ENCODE results near the gene MTPN.

The MTPN gene

DNA sequence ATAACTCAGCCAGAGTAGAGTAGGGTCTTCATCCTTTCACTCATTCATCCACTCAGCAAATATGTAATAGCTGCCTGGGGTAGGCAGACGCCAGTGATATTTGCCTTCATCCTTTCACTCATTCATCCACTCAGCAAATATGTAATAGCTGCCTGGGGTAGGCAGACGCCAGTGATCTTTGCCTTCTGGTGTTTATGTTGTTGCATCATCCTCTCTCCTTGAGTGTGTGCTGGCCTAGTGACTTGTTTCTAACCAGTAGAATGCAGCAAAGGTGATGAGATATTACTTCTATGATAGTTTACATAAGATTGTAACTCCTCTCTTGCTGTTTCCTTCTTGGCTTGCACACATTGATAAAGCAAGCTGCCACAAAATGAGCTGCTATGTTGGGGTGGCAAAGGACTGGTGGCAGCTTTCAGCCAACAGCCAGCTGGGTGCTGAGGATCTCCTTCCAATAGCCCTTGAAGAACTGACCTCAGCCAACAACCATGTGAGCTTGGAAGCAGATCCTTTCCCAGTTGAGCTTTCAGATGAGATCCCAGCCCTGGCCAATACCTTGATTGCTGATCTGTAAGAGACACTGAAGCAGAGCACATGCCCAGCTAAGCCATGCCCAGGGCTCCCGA is 23.2 kb upstream of the MTPN start:
- DNase-seq (ENCODE audit: low read depth), result no peak
- TF ChIP-seq, protein P1, sequence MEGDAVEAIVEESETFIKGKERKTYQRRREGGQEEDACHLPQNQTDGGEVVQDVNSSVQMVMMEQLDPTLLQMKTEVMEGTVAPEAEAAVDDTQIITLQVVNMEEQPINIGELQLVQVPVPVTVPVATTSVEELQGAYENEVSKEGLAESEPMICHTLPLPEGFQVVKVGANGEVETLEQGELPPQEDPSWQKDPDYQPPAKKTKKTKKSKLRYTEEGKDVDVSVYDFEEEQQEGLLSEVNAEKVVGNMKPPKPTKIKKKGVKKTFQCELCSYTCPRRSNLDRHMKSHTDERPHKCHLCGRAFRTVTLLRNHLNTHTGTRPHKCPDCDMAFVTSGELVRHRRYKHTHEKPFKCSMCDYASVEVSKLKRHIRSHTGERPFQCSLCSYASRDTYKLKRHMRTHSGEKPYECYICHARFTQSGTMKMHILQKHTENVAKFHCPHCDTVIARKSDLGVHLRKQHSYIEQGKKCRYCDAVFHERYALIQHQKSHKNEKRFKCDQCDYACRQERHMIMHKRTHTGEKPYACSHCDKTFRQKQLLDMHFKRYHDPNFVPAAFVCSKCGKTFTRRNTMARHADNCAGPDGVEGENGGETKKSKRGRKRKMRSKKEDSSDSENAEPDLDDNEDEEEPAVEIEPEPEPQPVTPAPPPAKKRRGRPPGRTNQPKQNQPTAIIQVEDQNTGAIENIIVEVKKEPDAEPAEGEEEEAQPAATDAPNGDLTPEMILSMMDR (IDR thresholded peaks at IDR 0.05; ENCODE audit: low read length, missing control alignments), result no peak
- H3K4me3 ChIP-seq (replicated peaks; ENCODE audit: low read depth, low read length), result no peak overlapping the region

DNA sequence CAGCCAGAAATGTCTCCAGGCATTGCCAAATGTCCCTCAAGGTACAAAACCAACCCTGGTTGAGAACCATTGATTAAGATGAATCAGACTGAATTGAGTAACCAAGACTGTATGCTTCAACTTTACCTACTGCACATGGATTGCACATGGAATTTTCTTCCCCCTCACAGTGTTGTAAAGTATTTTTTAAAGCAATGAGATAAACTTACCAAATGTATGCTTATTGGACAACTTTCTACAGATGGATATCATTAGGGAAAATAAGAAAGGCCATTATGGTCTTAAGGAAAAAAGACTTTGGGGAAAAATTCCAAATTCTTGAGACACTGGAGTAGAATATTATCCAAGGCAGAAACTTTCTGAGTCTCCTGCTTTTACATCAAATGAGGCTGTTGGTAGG is 20.9 kb upstream of the MTPN start:
- TF ChIP-seq, protein P1 (IDR thresholded peaks at IDR 0.05; ENCODE audit: low read length, missing control alignments), result no peak
- no peak overlapping the region for H3K4me3 ChIP-seq (replicated peaks; ENCODE audit: low read depth, low read length)
- DNase-seq (ENCODE audit: low read depth), result no peak

DNA sequence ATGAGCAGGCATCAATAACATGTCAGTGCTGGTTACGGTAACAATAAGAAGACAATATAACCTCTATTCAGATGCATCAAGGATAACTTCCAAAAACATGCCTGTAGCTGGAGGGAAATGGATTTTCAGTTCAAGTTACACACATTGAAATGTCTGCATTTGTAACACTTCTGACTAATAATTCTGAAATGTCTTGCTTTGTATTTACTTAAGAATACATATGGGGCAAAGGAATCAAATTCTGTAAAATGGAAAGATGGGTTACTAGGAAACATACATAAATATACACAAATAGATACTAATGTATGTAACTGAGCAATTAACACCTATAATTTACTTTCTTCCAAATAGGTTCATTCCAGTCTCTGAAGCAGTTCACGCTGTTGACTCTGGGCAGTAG is 18.6 kb upstream of the MTPN start:
- DNase-seq (ENCODE audit: low read depth), result no peak

DNA sequence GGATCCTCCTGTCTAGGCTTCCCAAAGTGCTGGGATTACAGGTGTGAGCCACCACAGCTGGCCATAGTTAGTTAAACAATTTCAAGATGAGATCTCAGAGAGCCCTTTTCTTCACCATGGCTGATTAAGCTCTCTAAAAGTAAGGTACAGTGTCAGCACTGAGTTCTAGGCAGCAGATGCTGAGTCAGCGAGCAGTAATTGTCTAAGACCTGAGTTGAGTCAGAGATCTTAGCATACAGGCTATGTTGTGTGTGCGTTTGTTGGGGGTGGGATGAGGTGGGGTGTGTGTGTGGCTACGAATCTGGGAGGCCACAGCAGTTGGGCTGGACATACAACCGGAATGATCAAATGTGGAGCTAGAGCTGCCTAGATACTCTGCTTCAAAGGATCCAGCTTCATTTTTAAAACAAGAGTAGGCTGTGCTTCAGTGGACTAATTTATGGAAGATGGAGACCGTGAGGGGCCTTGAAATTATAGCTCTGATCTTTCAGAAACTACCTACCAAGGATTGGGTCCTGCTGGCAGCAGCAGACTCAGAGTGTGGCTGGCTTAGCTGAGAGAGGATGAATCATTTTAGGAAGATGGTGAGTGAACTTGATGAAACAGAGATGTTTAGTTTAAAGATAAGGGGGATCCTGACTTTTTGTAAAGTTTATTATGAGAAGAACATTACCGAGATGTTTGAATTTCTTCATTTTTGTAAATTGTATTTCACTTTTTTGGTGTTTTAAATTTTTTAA is 17.5 kb upstream of the MTPN start:
- TF ChIP-seq, protein P1 (IDR thresholded peaks at IDR 0.05; ENCODE audit: low read length, missing control alignments), result no peak
- peak; percentile 44 for DNase-seq (ENCODE audit: low read depth)
- H3K4me3 ChIP-seq (replicated peaks; ENCODE audit: low read depth, low read length), result no peak overlapping the region

More for the DNA sequence above, 18.6 kb upstream of the MTPN start:
- no peak overlapping the region for H3K4me3 ChIP-seq (replicated peaks; ENCODE audit: low read depth, low read length)
- TF ChIP-seq, protein P1 (IDR thresholded peaks at IDR 0.05; ENCODE audit: low read length, missing control alignments), result no peak

DNA sequence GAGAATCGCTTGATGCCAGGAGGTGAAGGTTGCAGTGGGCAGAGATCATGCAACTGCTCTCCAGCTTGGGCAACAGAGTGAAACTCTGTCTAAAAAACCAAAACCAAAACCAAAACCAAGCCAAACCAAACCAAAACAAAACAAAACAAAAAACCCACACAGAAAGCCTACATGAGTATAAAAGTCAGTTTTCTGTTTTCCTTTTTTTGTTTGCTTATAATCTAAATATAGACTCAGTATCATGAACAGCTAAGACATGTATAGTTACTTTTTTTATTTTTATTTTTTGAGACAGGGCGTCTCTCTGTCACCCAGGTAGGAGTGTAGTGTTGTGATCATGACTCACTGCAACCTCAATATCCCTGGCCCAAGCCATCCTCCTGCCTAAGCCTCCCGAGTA is 16.8 kb upstream of the MTPN start:
- no peak for DNase-seq (ENCODE audit: low read depth)
- TF ChIP-seq, protein P1 (IDR thresholded peaks at IDR 0.05; ENCODE audit: low read length, missing control alignments), result no peak
- no peak overlapping the region for H3K4me3 ChIP-seq (replicated peaks; ENCODE audit: low read depth, low read length)

DNA sequence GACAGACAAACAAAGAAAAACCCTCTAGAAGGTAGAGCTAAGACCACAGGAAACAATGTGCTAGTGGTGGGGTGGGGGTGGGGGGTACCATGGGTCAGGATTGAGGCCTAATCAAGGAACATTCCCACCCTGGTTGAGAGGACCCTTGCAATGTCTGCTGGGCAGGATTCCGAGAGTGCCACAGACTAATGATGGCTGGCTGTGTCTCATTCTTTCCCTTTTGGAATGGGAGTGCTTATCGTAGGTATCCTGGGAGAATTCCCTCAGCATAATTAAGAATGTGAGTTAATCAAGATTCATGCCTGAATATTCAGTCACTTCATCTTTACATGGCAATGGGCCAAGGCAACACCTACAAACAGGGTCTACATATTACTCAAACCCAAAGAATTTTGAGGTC is 14.7 kb upstream of the MTPN start:
- no peak overlapping the region for H3K4me3 ChIP-seq (replicated peaks; ENCODE audit: low read depth, low read length)
- TF ChIP-seq, protein P1 (IDR thresholded peaks at IDR 0.05; ENCODE audit: low read length, missing control alignments), result no peak
- DNase-seq (ENCODE audit: low read depth), result no peak
